A549 (cell line): ENCODE measurements around the gene CAMTA1. TPM values are rescaled to one million over a fixed set of nuclear protein-coding genes. Genes with fewer than 3 reads are reported as not detected.

ENCODE experiments used
- ATAC-seq, 2 experiments: fragments of 200-7000 bp in 1 of 2; fragments of >200 bp in 1 of 2; cut with Nextera tagmentation in 1 of 2; cut with Tn5 transposase in 1 of 2; 3 replicates each; pipeline versions ENCODE4 v1.8.0 to v1.9.1; 2018 to 2020; ENCODE audit warnings: mild to moderate bottlenecking in 1 of 2, moderate library complexity in 1 of 2
- CTCF ChIA-PET: fragments of 300-600 bp; sonication (Branson Sonifier 250); formaldehyde crosslinking; extraction: SDS; loops from one replicate; lab custom pipeline; 2021; ENCODE audit warnings: antibody characterized with exemption, inconsistent platforms; lab: Yijun Ruan, JAX
- POLR2A ChIA-PET: fragments of 350-600 bp; formaldehyde crosslinking; extraction: SDS; loops from one replicate; lab custom pipeline; 2021; ENCODE audit warnings: antibody characterized with exemption, inconsistent platforms; lab: Yijun Ruan, JAX
- DNase-seq, 2 experiments: peaks; one replicate each; pipeline versions ENCODE4 v3.0.0 to v3.0.0-alpha.2; 2011 to 2016; ENCODE audit warnings: low read depth in 1 of 2, low spot score in 1 of 2
- FAIRE-seq: peaks from 2 replicates; lab custom pipeline; 2011; peaks lifted over from hg19 to GRCh38; lab: Jason Lieb, UNC
- H3K27ac ChIP-seq, 2 experiments: fragments of >200 bp; sonication (Bioruptor Twin); formaldehyde crosslinking; 3 replicates each; pipeline ENCODE4 v1.5.1; 2016 to 2017
- H3K4me1 ChIP-seq: fragments of >200 bp; sonication (Bioruptor Twin); formaldehyde crosslinking; 3 replicates; pipeline ENCODE4 v1.6.1; 2016
- H3K4me2 ChIP-seq: fragments of >200 bp; sonication (Bioruptor Twin); formaldehyde crosslinking; 3 replicates; pipeline ENCODE4 v1.6.1; 2016
- H3K4me3 ChIP-seq: fragments of >200 bp; sonication (Bioruptor Twin); formaldehyde crosslinking; 3 replicates; pipeline ENCODE4 v1.5.1; 2016
- H3K9me3 ChIP-seq: fragments of >200 bp; sonication (Bioruptor Twin); formaldehyde crosslinking; 3 replicates; pipeline ENCODE4 v1.6.1; 2016
- BHLHE40 ChIP-seq: IDR thresholded peaks from 2 replicates; pipeline ENCODE4 v1.6.1; 2012; ENCODE audit warnings: low read depth, low read length, inconsistent platforms
- EHF ChIP-seq: fragments of 250-450 bp; sonication (Bioruptor Pico); IDR thresholded peaks from 2 replicates; pipeline ENCODE4 v1.5.0; 2020; ENCODE audit warnings: mild to moderate bottlenecking
- GATA3 ChIP-seq: IDR thresholded peaks from 2 replicates; pipeline ENCODE4 v1.6.1; 2012; ENCODE audit warnings: borderline replicate concordance
- HDAC2 ChIP-seq: fragments of 200-600 bp; sonication (generic); IDR thresholded peaks from 2 replicates; pipeline ENCODE4 v1.6.1; 2016
- HEYL ChIP-seq: fragments of 250-450 bp; sonication (Bioruptor Pico); IDR thresholded peaks from 2 replicates; pipeline ENCODE4 v1.8.0; 2021; ENCODE audit warnings: mild to moderate bottlenecking, moderate library complexity
- HOXB5 ChIP-seq: fragments of 250-450 bp; sonication (Bioruptor Pico); IDR thresholded peaks from 2 replicates; pipeline ENCODE4 v1.5.0; 2020; ENCODE audit warnings: mild to moderate bottlenecking, moderate library complexity
- JUNB ChIP-seq: fragments of >200 bp; sonication (Bioruptor Twin); formaldehyde crosslinking; IDR thresholded peaks from 2 replicates; pipeline ENCODE4 v1.6.1; 2016
- KDM5A ChIP-seq: fragments of 200-600 bp; sonication (generic); IDR thresholded peaks from 2 replicates; pipeline ENCODE4 v1.6.1; 2016; ENCODE audit warnings: antibody characterized with exemption, mild to moderate bottlenecking
- MAZ ChIP-seq: fragments of 150-350 bp; IDR thresholded peaks from 2 replicates; pipeline ENCODE4 v1.6.1; 2014; ENCODE audit warnings: antibody characterized with exemption, low read depth, low read length, borderline replicate concordance
- NFE2L2 ChIP-seq: fragments of 150-350 bp; conservative IDR thresholded peaks from 2 replicates; pipeline ENCODE4 v1.6.1; 2014; ENCODE audit warnings: low read length
- NPAS2 ChIP-seq: fragments of 250-450 bp; sonication (Bioruptor Pico); IDR thresholded peaks from 2 replicates; pipeline ENCODE4 v1.8.0; 2022; ENCODE audit warnings: mild to moderate bottlenecking, moderate library complexity, borderline replicate concordance
- PHF8 ChIP-seq: fragments of 200-600 bp; sonication (generic); IDR thresholded peaks from 2 replicates; pipeline ENCODE4 v1.6.1; 2016; ENCODE audit warnings: low read depth, mild to moderate bottlenecking, antibody characterized with exemption, moderate library complexity, borderline replicate concordance
- RAD21 ChIP-seq, 2 experiments: fragments of >200 bp in 1 of 2; sonication (Bioruptor Twin) in 1 of 2; formaldehyde crosslinking in 1 of 2; IDR thresholded peaks in 1 of 2; conservative IDR thresholded peaks in 1 of 2; 2 replicates in 1 of 2; 3 replicates in 1 of 2; pipeline ENCODE4 v1.6.1; 2012 to 2018; ENCODE audit warnings: inconsistent platforms in 1 of 2
- RARB ChIP-seq: fragments of 250-450 bp; sonication (Bioruptor Pico); IDR thresholded peaks from 2 replicates; pipeline ENCODE4 v1.8.0; 2021; ENCODE audit warnings: mild to moderate bottlenecking, moderate library complexity
- RFX5 ChIP-seq: fragments of 450-650 bp; IDR thresholded peaks from 2 replicates; pipeline ENCODE4 v1.7.1; 2014; ENCODE audit warnings: antibody characterized with exemption, mild to moderate bottlenecking, moderate library complexity
- RNF2 ChIP-seq: fragments of 200-600 bp; sonication (generic); IDR thresholded peaks from 2 replicates; pipeline ENCODE4 v1.6.1; 2016; ENCODE audit warnings: low read depth, mild to moderate bottlenecking, antibody characterized with exemption, moderate library complexity, borderline replicate concordance
- SMC3 ChIP-seq: fragments of >200 bp; sonication (Bioruptor Twin); formaldehyde crosslinking; IDR thresholded peaks from 3 replicates; pipeline ENCODE4 v1.6.1; 2018; ENCODE audit warnings: inconsistent platforms
- TFCP2L1 ChIP-seq: fragments of 250-450 bp; sonication (Bioruptor Pico); IDR thresholded peaks from 2 replicates; pipeline ENCODE4 v1.5.0; 2021; ENCODE audit warnings: mild to moderate bottlenecking
- TP53 ChIP-seq: fragments of 250-450 bp; sonication (Bioruptor Pico); IDR thresholded peaks from 2 replicates; pipeline ENCODE4 v1.5.0; 2021; ENCODE audit warnings: mild to moderate bottlenecking, moderate library complexity
- ZC3H11A ChIP-seq: fragments of 450-650 bp; IDR thresholded peaks from 2 replicates; pipeline ENCODE4 v1.6.1; 2014; ENCODE audit warnings: antibody characterized with exemption, mild to moderate bottlenecking
- ZFP36 ChIP-seq: fragments of 450-650 bp; IDR thresholded peaks from 2 replicates; pipeline ENCODE4 v1.6.1; 2014; ENCODE audit warnings: borderline replicate concordance; ENCODE audit not compliant: partially characterized antibody
- ZNF302 ChIP-seq: fragments of 250-450 bp; sonication (Bioruptor Pico); IDR thresholded peaks from 2 replicates; pipeline ENCODE4 v1.9.0; 2021; ENCODE audit warnings: inconsistent platforms, mild to moderate bottlenecking, moderate library complexity
- WGBS: methylation state at CpG from one replicate; pipeline ENCODE4 v1.1.6; 2017; ENCODE audit errors: missing lambda C conversion rate; 5-methylcytosine and 5-hydroxymethylcytosine counted together
- polyA plus RNA-seq, 4 experiments: library from polyadenylated mRNA; depleted of rRNA in 3 of 4; stranded (reverse); fragments of >200 nt; fragmentation: RNase III in 1 of 4; extraction: RNeasy Plus Mini Kit Qiagen cat#74134 plus additional on column Dnase treatment in 1 of 4; gene quantifications; 2 replicates in 3 of 4; 3 replicates in 1 of 4; pipeline ENCODE4 v1.2.3, GENCODE V29; 2011 to 2017
- TF ChIP-seq, protein P1 (sequence below): fragments of 250-450 bp; sonication (Bioruptor Pico); IDR thresholded peaks from 2 replicates; pipeline ENCODE4 v1.5.0; 2021; ENCODE audit warnings: mild to moderate bottlenecking, moderate library complexity, borderline replicate concordance
- TF ChIP-seq, protein P2 (sequence below): fragments of 200-600 bp; sonication (generic); IDR thresholded peaks from 2 replicates; pipeline ENCODE4 v1.6.1; 2016; ENCODE audit warnings: antibody characterized with exemption, mild to moderate bottlenecking, moderate library complexity
- TF ChIP-seq, protein P3 (sequence below): fragments of 150-350 bp; IDR thresholded peaks from 2 replicates; pipeline ENCODE4 v1.6.1; 2014; ENCODE audit warnings: low read depth, mild to moderate bottlenecking, low read length

CAMTA1 gene
- polyA plus RNA-seq, 2 of the 4 experiments (the other 2 are of a cell fraction): 58.8 to 75.0 TPM

DNA sequence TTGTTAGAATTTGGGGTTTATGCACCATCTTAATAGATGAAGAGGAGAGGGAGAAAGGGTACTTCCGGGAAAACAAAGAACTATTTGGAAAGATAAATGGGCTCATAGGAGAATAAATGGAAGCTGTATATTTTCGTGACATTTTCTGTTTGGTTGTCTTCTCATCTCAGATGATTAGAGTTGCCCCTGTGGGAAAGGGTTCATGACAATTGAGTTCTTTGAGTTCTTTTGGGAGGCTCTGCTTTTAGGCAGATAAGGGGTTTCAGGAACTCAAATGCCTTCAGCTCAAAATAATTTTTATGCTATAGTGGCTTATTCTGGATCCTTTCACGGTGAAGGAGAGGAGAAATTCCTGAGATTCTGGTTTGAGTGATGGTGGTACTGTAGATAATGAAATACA is 63.6 kb downstream of the CAMTA1 start:
- 91% methylated on average over 3 of the region's 3 CpGs for WGBS
- CTCF ChIA-PET: no interaction called here
- no peak overlapping the region for H3K4me2 ChIP-seq
- no peak for FAIRE-seq
- TF ChIP-seq RNF2 (no peak), HOXB5 (CRISPR knock-in tag) (no peak), GATA3 (no peak), JUNB (no peak), RARB (CRISPR knock-in tag) (no peak), NFE2L2 (no peak), EHF (no peak), RFX5 (no peak), HEYL (CRISPR knock-in tag) (no peak)
- TF ChIP-seq, protein P1, sequence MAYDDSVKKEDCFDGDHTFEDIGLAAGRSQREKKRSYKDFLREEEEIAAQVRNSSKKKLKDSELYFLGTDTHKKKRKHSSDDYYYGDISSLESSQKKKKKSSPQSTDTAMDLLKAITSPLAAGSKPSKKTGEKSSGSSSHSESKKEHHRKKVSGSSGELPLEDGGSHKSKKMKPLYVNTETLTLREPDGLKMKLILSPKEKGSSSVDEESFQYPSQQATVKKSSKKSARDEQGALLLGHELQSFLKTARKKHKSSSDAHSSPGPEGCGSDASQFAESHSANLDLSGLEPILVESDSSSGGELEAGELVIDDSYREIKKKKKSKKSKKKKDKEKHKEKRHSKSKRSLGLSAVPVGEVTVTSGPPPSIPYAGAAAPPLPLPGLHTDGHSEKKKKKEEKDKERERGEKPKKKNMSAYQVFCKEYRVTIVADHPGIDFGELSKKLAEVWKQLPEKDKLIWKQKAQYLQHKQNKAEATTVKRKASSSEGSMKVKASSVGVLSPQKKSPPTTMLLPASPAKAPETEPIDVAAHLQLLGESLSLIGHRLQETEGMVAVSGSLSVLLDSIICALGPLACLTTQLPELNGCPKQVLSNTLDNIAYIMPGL (CRISPR knock-in tag): no peak
- TF ChIP-seq, all 56 proteins: peak for 0
- no peak overlapping the region for H3K4me3 ChIP-seq
- no peak overlapping the region for H3K27ac ChIP-seq
- POLR2A ChIA-PET: no interaction called here
- no peaks in the 10 kb centered on the region for H3K9me3 ChIP-seq
- no peak for ATAC-seq
- DNase-seq: no peak
- no peaks in the 10 kb centered on the region for H3K4me1 ChIP-seq

DNA sequence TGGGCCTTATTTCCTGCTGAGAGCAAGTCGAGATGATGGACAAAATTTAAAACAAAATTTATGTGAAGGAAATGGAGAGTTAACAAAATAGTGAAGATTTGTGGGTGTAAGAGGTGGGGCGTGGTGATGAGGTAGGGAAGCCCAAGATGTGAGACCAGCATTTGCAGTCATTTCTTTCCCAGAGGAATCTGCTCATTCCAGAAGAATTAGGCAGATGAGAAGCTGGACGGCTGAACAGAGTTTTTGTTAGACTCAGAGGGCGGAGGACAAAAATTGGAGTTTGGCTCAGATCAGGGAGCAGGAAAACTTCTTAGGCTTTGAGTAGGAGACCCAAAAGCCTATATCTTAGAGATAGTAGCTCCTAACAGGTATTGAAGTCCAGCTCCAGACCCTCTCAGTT is 65.3 kb downstream of the CAMTA1 start:
- POLR2A ChIA-PET: no interaction called here
- no peak overlapping the region for H3K4me2 ChIP-seq
- ATAC-seq: no peak

More for the DNA sequence above, 65.3 kb downstream of the CAMTA1 start:
- H3K4me1 ChIP-seq: no peaks in the 10 kb centered on the region
- 85% methylated on average over 4 of the region's 4 CpGs for WGBS
- no peak for FAIRE-seq
- H3K27ac ChIP-seq: no peak overlapping the region
- H3K4me3 ChIP-seq: no peak overlapping the region
- no peaks in the 10 kb centered on the region for H3K9me3 ChIP-seq
- no peak for DNase-seq
- TF ChIP-seq EHF (no peak), ZFP36 (no peak), ZC3H11A (no peak), KDM5A (no peak), RNF2 (no peak), BHLHE40 (no peak), TP53 (CRISPR knock-in tag) (no peak), MAZ (no peak), SMC3 (no peak), GATA3 (no peak), NPAS2 (no peak), PHF8 (no peak), RAD21 (conservative IDR thresholded peaks at IDR 0.05 in 1 of 2, IDR thresholded peaks at IDR 0.05 in 1 of 2) (no peak), TFCP2L1 (no peak), HDAC2 (no peak), ZNF302 (CRISPR knock-in tag) (no peak)
- TF ChIP-seq, protein P2, sequence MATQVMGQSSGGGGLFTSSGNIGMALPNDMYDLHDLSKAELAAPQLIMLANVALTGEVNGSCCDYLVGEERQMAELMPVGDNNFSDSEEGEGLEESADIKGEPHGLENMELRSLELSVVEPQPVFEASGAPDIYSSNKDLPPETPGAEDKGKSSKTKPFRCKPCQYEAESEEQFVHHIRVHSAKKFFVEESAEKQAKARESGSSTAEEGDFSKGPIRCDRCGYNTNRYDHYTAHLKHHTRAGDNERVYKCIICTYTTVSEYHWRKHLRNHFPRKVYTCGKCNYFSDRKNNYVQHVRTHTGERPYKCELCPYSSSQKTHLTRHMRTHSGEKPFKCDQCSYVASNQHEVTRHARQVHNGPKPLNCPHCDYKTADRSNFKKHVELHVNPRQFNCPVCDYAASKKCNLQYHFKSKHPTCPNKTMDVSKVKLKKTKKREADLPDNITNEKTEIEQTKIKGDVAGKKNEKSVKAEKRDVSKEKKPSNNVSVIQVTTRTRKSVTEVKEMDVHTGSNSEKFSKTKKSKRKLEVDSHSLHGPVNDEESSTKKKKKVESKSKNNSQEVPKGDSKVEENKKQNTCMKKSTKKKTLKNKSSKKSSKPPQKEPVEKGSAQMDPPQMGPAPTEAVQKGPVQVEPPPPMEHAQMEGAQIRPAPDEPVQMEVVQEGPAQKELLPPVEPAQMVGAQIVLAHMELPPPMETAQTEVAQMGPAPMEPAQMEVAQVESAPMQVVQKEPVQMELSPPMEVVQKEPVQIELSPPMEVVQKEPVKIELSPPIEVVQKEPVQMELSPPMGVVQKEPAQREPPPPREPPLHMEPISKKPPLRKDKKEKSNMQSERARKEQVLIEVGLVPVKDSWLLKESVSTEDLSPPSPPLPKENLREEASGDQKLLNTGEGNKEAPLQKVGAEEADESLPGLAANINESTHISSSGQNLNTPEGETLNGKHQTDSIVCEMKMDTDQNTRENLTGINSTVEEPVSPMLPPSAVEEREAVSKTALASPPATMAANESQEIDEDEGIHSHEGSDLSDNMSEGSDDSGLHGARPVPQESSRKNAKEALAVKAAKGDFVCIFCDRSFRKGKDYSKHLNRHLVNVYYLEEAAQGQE: no peak
- TF ChIP-seq, protein P3, sequence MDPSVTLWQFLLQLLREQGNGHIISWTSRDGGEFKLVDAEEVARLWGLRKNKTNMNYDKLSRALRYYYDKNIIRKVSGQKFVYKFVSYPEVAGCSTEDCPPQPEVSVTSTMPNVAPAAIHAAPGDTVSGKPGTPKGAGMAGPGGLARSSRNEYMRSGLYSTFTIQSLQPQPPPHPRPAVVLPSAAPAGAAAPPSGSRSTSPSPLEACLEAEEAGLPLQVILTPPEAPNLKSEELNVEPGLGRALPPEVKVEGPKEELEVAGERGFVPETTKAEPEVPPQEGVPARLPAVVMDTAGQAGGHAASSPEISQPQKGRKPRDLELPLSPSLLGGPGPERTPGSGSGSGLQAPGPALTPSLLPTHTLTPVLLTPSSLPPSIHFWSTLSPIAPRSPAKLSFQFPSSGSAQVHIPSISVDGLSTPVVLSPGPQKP: no peak
- CTCF ChIA-PET: no interaction called here
